Adrenal gland (tissue), 12 donors: ENCODE data around the gene FLACC1. TPM values are rescaled to one million over a fixed set of nuclear protein-coding genes. Genes with fewer than 3 reads are reported as not detected.

ENCODE experiments used
- DNase-seq, 7 donors: peaks; one replicate each; pipeline ENCODE4 v3.0.0-alpha.2; 2019 to 2020
- H3K27ac ChIP-seq, 5 donors: fragments of 200-600 bp; sonication (generic) in 4 of 5; 1 replicate in 3 of 5; 2 replicates in 2 of 5; pipeline versions ENCODE4 v1.5.1 to v1.8.0; 2016 to 2020; ENCODE audit warnings: mild to moderate bottlenecking in 1 of 5
- H3K27me3 ChIP-seq: fragments of 200-600 bp; 2 replicates; pipeline ENCODE4 v1.8.0; 2021
- H3K36me3 ChIP-seq, 2 donors: fragments of 200-600 bp; replicated peaks in 1 of 2; 1 replicate in 1 of 2; 2 replicates in 1 of 2; pipeline versions ENCODE4 v1.5.1 to v1.8.0; 2018 to 2022
- H3K4me1 ChIP-seq, 2 donors: fragments of 200-600 bp; replicated peaks in 1 of 2; 1 replicate in 1 of 2; 2 replicates in 1 of 2; pipeline versions ENCODE4 v1.5.1 to v1.8.0; 2018 to 2021
- H3K4me3 ChIP-seq, 4 donors: fragments of 200-600 bp; sonication (generic) in 3 of 4; one replicate each; pipeline ENCODE4 v1.5.1; 2016 to 2018
- H3K9me3 ChIP-seq, 3 donors: fragments of 200-600 bp; sonication (generic) in 1 of 3; replicated peaks in 1 of 3; 1 replicate in 2 of 3; 2 replicates in 1 of 3; pipeline versions ENCODE4 v1.5.1 to v1.8.0; 2016 to 2021
- CTCF ChIP-seq, 6 experiments: fragments of 450-650 bp in 4 of 6; fragments of 200-600 bp in 2 of 6; sonication (generic) in 1 of 6; IDR thresholded peaks; 1 replicate in 5 of 6; 2 replicates in 1 of 6; pipeline versions ENCODE4 v1.5.1 to v1.8.0; 2016 to 2021; ENCODE audit warnings: antibody characterized with exemption in 6 of 6, mild to moderate bottlenecking in 2 of 6, moderate library complexity in 1 of 6
- POLR2A ChIP-seq, 2 donors: fragments of 450-650 bp; IDR thresholded peaks; one replicate each; pipeline ENCODE4 v1.6.1; 2017; ENCODE audit warnings: antibody characterized with exemption in 2 of 2, mild to moderate bottlenecking in 2 of 2, moderate library complexity in 1 of 2
- WGBS, 4 donors: extraction: QIAGEN DNeasy Blood & Tissue Kit in 2 of 4; methylation state at CpG; one replicate each; pipeline versions ENCODE4 v1.1.5 to v1.1.7; 2013 to 2017; 5-methylcytosine and 5-hydroxymethylcytosine counted together
- intact Hi-C, 2 donors: fragments of 100-400 bp; cut with DNase I; formaldehyde crosslinking; loops; one replicate each; pipeline versions ENCODE4 v1.14.1 to v1.15.0; 2022 to 2023
- polyA plus RNA-seq, 3 donors: library from polyadenylated mRNA; stranded (reverse); fragments of 200-250 nt in 2 of 3; fragments of 350-450 nt in 1 of 3; fragmentation: Illumina TruSeq in 1 of 3; extraction: RNeasy Lipid Tissue Mini Kit (QIAGEN cat#74804) in 1 of 3; gene quantifications; one replicate each; pipeline ENCODE4 v1.2.3, GENCODE V29; 2013 to 2014
- total RNA-seq, 9 donors: library from RNA; depleted of rRNA in 4 of 9; stranded (reverse); fragments of >200 nt in 4 of 9; fragments of 120-200 nt in 1 of 9; fragmentation: NEBNext Ultra II Directional in 1 of 9; extraction: Animal tissue kit (Norgen Biotek cat#: 25700) in 1 of 9; gene quantifications; one replicate each; pipeline versions ENCODE4 v1.1.0 to v1.2.4, GENCODE V29; 2013 to 2023
- donor health status: healthy with polysubstance abuse.
- donor health status: Bipolar disorder and iron deficiency.
- donor health status: DM: yes; HTN: yes; CAD: no.
- donor health status: DM: no; HTN: no; CAD: no.
- donor health status: DM: no; HTN: no; CAD: no.
- donor health status: DM: yes; HTN: yes; CAD: no.

Gene FLACC1
- total and polyA plus RNA-seq, 12 donors: 0.52 to 4.3 (median 1.9) TPM; not detected in 1

DNA sequence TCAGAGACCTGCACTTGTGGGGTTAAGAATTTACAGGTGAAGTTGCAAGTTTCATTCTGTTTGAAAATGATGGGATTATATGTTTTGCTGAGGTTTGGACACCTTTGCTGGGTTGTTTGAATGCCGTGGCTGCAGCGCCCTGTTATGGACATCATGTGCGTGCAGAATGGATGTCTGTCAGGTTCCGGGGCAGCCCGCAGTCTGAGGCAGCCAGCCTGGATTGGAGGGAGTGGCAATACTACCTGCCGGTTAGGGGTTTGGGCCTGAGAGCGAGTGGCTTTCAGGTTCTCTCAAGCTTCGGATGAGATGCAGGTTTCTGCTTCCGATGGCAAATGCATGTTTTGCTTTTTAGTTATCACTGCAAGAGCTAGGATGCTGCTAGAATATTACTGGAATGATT is 95.7 kb downstream of the FLACC1 start:
- Histone ChIP-seq H3K27me3 (no peaks in the 10 kb centered on the region), H3K4me1 (peaks cover 22 to 37% of the 10 kb centered on the region in 2 donors), H3K27ac (no peak overlapping the region), H3K4me3 (no peak overlapping the region), H3K36me3 (no peaks in the 10 kb centered on the region), H3K9me3 (no peaks in the 10 kb centered on the region)
- 71 to 86% (median 84%) methylated on average over 9 of the region's 9 CpGs for WGBS, 4 donors
- no peak for TF ChIP-seq CTCF (IDR thresholded peaks at IDR 0.05)
- TF ChIP-seq POLR2A (IDR thresholded peaks at IDR 0.05): no peak
- DNase-seq: no peak
- intact Hi-C loops: loop anchor here in 1 of 2 donors (10.0 kb wide), 1 partner anchor 93 kb away; the partner anchor contains the start of gene FLACC1

DNA sequence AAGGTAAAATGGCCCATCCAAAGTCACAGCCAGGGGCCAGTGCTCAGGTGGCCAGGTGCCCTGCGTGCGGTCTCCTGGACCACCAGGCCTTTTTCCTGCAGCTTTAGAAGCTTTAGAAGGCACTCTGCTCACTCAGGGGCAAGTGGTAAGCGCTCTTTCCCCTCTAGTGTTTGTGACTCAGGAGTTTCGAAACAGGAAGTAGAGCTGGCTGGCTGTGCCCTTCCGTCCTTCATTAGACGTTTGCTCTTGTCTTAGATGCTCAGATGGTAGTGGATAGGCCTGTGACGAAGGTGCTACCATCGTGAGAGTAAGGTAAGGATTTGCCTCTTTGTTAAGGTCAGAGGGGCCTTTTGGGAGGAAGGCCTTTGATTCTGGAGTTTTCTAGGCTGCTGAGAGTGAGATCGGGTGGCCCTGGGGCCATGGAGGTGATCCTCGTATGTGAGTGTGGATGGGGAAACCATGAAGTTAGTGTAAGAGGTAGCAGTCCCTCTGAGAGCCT is 96.8 kb downstream of the FLACC1 start, which contains the start of gene CASP8:
Gene CASP8, plus strand, starts transcription at position 235 of the 499 bp plus-strand sequence. CDS start 5,951 bp downstream, outside the sequence.
- TF ChIP-seq CTCF (IDR thresholded peaks at IDR 0.05): no peak
- TF ChIP-seq POLR2A (IDR thresholded peaks at IDR 0.05): peak in 1 of 2 donors; percentile 26
- WGBS, 4 donors: 58 to 78% (median 63%) methylated on average over 10 of the region's 10 CpGs

DNA sequence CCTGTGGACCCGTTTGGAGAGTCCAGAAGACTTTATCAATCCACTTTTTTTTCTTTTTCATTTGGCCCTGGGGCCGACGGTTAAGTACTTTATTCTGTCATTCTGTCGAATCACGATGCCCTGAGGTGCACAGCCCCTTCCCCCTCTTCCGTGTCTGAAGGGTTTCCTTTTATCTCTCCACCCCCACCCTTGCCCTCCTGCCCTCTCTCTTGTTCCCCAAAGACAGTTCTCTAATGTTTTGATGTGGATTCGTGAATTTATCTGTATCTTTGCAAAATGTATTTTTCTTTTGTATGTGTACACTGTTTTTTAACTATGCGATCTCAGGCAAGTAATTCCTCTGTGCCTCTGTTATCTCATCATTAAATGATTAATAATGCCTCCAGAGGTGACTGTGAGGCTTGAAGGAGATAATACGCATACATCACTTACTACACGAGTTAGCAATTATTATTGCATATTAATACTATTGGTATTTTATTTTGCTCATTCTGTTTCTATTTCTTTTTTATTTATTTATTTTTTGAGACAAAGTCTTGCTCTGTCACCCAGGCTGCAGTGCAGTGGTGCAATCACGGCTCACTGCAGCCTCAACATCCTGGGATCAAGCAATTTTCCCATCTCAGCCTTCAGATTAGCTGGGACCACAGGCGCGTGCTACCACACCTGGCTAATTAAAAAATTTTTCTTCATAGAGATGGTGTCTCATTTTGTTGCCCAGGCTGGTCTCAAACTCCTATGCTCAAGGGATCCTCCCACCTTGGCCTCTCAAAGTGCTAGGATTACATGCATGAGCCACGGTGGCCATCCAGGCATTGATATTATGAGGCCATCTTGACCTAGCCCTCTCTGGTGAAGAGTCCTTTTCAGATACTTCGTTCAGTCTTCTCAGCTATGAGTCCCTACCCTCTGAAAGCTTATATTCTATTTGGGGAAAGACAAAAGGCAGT is 98.2 kb downstream of the FLACC1 start:
- no peaks in the 10 kb centered on the region for H3K9me3 ChIP-seq
- H3K27ac ChIP-seq: peak overlapping the region; percentile 74 to 93 (median 88)
- WGBS, 4 donors: 25 to 27% (median 25%) methylated on average over 15 of the region's 15 CpGs
- no peak for DNase-seq
- H3K36me3 ChIP-seq: no peaks in the 10 kb centered on the region
- H3K4me1 ChIP-seq: peaks cover 25 to 43% of the 10 kb centered on the region in 2 donors
- intact Hi-C loops: no loop called here
- TF ChIP-seq POLR2A (IDR thresholded peaks at IDR 0.05): no peak
- H3K27me3 ChIP-seq: no peaks in the 10 kb centered on the region
- H3K4me3 ChIP-seq: peak overlapping the region; percentile 17 to 84 (median 57)

More for the DNA sequence above, 96.8 kb downstream of the FLACC1 start, which contains the start of gene CASP8:
- DNase-seq: peak in 6 of 7 donors; percentile 29 to 64 (median 40)
- no peaks in the 10 kb centered on the region for H3K27me3 ChIP-seq
- peak within 1 kb of the TSS in 3 of 5 donors; percentile 15 to 68 (median 60) for H3K27ac ChIP-seq
- peak within 1 kb of the TSS in 1 of 4 donors; percentile 54 for H3K4me3 ChIP-seq
- no peaks in the 10 kb centered on the region for H3K36me3 ChIP-seq
- H3K9me3 ChIP-seq: no peaks in the 10 kb centered on the region
- intact Hi-C loops: loop anchor here in 1 of 2 donors (10.0 kb wide), 1 partner anchor 94 kb away; the partner anchor contains the start of gene FLACC1
- H3K4me1 ChIP-seq: peaks cover 22 to 37% of the 10 kb centered on the region in 2 donors

DNA sequence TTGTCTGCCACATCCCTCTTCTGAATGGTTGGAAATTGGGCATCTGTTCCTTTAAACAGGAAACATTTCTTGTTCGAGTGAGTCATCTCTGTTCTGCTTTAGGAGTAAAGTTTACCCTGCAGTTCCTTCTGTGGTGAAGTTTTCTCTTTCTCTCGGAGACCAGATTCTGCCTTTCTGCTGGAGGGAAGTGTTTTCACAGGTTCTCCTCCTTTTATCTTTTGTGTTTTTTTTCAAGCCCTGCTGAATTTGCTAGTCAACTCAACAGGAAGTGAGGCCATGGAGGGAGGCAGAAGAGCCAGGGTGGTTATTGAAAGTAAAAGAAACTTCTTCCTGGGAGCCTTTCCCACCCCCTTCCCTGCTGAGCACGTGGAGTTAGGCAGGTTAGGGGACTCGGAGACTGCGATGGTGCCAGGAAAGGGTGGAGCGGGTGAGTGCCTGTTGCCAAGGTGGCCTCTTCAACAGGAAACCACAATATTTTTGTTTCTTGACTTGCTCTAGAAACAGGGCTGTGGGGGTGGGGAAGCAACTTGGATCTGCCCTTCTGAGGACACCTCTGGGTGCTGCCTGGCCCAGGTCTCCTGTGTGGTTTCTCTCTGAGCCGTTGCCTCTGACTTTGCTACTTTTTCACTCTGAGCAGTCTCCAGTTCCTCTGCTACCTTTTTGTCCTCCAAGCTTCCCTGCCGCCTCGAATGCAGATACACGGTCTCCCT is 99.0 kb downstream of the FLACC1 start:
- Histone ChIP-seq H3K9me3 (no peaks in the 10 kb centered on the region), H3K27me3 (no peaks in the 10 kb centered on the region), H3K27ac (peak overlapping the region; percentile 74 to 93 (median 88)), H3K36me3 (no peaks in the 10 kb centered on the region), H3K4me3 (peak overlapping the region; percentile 17 to 84 (median 57)), H3K4me1 (peaks cover 21 to 43% of the 10 kb centered on the region in 2 donors)
- TF ChIP-seq CTCF (IDR thresholded peaks at IDR 0.05) (peak in 2 of 6 experiments; percentile 9 to 14), POLR2A (IDR thresholded peaks at IDR 0.05) (peak in 1 of 2 donors; percentile 64)
- WGBS, 4 donors: 1% methylated on average over 9 to 10 of the region's 10 CpGs
- intact Hi-C loops: no loop called here
- DNase-seq: peak; percentile 55 to 79 (median 71)
